Loucy (cell line): ENCODE results near the gene ZNF280A.

Source experiments
- EZH2phosphoT487 ChIP-seq: fragments of 200-600 bp; IDR thresholded peaks from 2 replicates; pipeline ENCODE4 v1.6.1; 2018; ENCODE audit warnings: antibody characterized with exemption, mild to moderate bottlenecking, moderate library complexity, borderline replicate concordance
- TF ChIP-seq, protein P1 (sequence below): fragments of 200-600 bp; sonication (generic); conservative IDR thresholded peaks from 2 replicates; pipeline ENCODE4 v1.5.1; 2014; ENCODE audit warnings: mild to moderate bottlenecking, antibody characterized with exemption, low read length

DNA sequence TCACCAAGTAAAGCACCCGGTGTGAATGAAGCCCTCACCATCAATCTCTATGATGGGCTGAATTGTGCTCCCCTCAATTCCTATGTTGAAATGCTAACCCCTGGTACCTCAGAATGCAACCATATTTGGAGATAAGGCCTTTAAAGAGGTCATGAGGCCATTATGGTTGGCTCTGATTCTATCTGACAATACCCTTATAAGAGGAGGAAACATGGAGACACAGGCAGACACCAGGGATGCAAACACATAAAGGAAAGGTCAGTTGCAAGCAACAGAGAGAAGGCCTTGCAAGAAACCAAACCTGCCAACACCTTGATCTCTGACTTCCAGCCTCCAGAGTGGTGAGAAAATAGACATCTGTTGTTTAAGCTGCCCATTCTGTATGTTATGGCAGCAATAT, 13.3 kb upstream of the ZNF280A start:
- TF ChIP-seq EZH2phosphoT487, result no peak
- TF ChIP-seq, protein P1, sequence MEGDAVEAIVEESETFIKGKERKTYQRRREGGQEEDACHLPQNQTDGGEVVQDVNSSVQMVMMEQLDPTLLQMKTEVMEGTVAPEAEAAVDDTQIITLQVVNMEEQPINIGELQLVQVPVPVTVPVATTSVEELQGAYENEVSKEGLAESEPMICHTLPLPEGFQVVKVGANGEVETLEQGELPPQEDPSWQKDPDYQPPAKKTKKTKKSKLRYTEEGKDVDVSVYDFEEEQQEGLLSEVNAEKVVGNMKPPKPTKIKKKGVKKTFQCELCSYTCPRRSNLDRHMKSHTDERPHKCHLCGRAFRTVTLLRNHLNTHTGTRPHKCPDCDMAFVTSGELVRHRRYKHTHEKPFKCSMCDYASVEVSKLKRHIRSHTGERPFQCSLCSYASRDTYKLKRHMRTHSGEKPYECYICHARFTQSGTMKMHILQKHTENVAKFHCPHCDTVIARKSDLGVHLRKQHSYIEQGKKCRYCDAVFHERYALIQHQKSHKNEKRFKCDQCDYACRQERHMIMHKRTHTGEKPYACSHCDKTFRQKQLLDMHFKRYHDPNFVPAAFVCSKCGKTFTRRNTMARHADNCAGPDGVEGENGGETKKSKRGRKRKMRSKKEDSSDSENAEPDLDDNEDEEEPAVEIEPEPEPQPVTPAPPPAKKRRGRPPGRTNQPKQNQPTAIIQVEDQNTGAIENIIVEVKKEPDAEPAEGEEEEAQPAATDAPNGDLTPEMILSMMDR, result no peak
